ENCODE measurements around the gene SSB.

The SSB gene

GRCh38 chr2:169768262-169768995 lies 30.2 kb upstream of the SSB start:
- H3K27ac Mint-ChIP-seq, result peak overlapping the region; percentile 23 to 69
- H3K4me1 Mint-ChIP-seq (ENCODE audit: low read depth in 2 of 2), result peaks cover 3 to 9% of the 10 kb centered on the region in 2 donors

DNA sequence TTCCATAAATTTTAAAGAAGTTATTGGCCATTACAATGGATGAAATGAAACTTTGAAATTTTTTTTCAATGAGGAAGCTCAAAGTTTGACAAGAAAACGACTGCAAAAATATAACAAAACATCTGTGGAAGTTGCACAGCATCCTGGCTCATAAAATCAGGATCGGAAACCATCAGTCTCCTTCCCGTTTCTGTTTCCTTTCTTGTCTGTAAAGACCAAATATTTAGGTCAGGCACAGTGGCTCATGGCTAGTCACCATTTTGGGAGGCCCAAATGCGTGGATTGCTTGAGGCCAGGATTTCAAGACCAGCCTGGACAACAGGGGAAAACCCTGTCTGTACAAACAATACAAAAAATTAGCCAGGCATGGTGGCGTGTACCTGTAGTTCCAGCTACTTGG lies 27.6 kb upstream of the SSB start:
- Mint-ChIP-seq H3K27me3 (peaks cover 0 to 4% of the 10 kb centered on the region in 2 donors), H3K9me3 (no peaks in the 10 kb centered on the region)
- ATAC-seq (replicated peaks), result no peak

More at GRCh38 chr2:169768262-169768995, 30.2 kb upstream of the SSB start:
- Mint-ChIP-seq H3K4me3 (peak overlapping the region; percentile 83 to 87), H3K27me3 (peaks cover 0 to 4% of the 10 kb centered on the region in 2 donors), H3K36me3 (ENCODE audit: insufficient read depth) (no peaks in the 10 kb centered on the region), H3K9me3 (no peaks in the 10 kb centered on the region)
- DNase-seq, result peak; percentile 24 to 39 (median 26)
- peak; percentile 76 for ATAC-seq (replicated peaks)

DNA sequence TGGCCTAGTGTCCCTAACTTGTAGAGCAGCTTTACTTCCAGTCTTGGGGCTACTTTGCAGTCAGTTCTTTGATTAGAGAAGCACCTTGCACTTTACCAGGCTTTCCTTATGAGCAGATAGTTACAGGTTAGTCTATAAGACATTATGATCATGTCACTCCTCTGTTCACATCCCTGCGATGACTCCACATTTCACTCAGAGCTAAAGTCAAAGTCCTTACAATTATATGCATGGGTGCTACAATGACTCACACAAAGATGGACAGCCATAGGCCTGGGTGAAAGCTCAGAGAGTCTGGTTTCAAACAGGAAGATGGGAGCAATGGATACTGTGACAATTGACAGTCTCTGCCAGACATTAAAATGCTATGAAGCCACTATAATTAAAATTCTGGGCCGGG lies 27.1 kb upstream of the SSB start:
- Mint-ChIP-seq H3K36me3 (ENCODE audit: insufficient read depth) (no peaks in the 10 kb centered on the region), H3K9me3 (no peaks in the 10 kb centered on the region), H3K4me1 (ENCODE audit: low read depth in 2 of 2) (peaks cover 3 to 9% of the 10 kb centered on the region in 2 donors), H3K27ac (no peak overlapping the region), H3K4me3 (no peak overlapping the region), H3K27me3 (peaks cover 0 to 4% of the 10 kb centered on the region in 2 donors)
- DNase-seq (no peak), ATAC-seq (replicated peaks) (no peak)

More for the DNA sequence above, 27.6 kb upstream of the SSB start:
- no peak for DNase-seq
- Mint-ChIP-seq H3K4me3 (no peak overlapping the region), H3K36me3 (ENCODE audit: insufficient read depth) (no peaks in the 10 kb centered on the region), H3K27ac (no peak overlapping the region), H3K4me1 (ENCODE audit: low read depth in 2 of 2) (peaks cover 3 to 9% of the 10 kb centered on the region in 2 donors)

GRCh38 chr2:169772651-169773050 lies 26.0 kb upstream of the SSB start:
- Mint-ChIP-seq H3K9me3 (no peaks in the 10 kb centered on the region), H3K4me3 (no peak overlapping the region), H3K27ac (no peak overlapping the region), H3K4me1 (ENCODE audit: low read depth in 2 of 2) (peaks cover 3 to 6% of the 10 kb centered on the region in 2 donors), H3K27me3 (peaks cover 0 to 4% of the 10 kb centered on the region in 2 donors), H3K36me3 (ENCODE audit: insufficient read depth) (no peaks in the 10 kb centered on the region)
- DNase-seq, result no peak
- ATAC-seq (replicated peaks), result no peak

DNA sequence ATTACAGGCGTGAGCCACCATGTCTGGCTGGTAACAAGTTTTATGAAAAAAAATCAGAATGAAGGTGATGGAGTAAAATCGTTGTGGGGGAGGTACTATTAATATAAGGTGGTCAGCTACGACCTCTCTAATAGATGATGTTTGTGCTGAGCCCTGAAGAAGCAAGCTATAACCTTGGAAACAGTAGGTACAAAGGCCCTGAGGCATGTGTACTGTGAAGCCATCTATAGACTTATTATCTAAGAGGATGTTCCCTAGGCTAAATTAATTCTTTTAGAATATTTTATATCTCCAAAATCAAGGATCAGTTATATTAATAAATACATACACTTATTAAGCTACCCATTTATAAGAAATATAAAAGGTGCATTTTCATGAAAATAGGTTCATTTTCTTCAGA lies 23.3 kb upstream of the SSB start:
- ATAC-seq (replicated peaks), result no peak
- no peaks in the 10 kb centered on the region for H3K9me3 Mint-ChIP-seq

GRCh38 chr2:169775765-169776164 lies 22.9 kb upstream of the SSB start:
- no peak overlapping the region for H3K27ac Mint-ChIP-seq
- H3K4me3 Mint-ChIP-seq, result no peak overlapping the region
- no peaks in the 10 kb centered on the region for H3K27me3 Mint-ChIP-seq
- no peaks in the 10 kb centered on the region for H3K36me3 Mint-ChIP-seq (ENCODE audit: insufficient read depth)
- DNase-seq (no peak), ATAC-seq (replicated peaks) (no peak)
- H3K9me3 Mint-ChIP-seq, result no peaks in the 10 kb centered on the region
- H3K4me1 Mint-ChIP-seq (ENCODE audit: low read depth in 2 of 2), result no peaks in the 10 kb centered on the region

More for the DNA sequence above, 23.3 kb upstream of the SSB start:
- Mint-ChIP-seq H3K4me1 (ENCODE audit: low read depth in 2 of 2) (no peaks in the 10 kb centered on the region), H3K36me3 (ENCODE audit: insufficient read depth) (no peaks in the 10 kb centered on the region), H3K27me3 (no peaks in the 10 kb centered on the region), H3K27ac (no peak overlapping the region), H3K4me3 (no peak overlapping the region)
- no peak for DNase-seq

DNA sequence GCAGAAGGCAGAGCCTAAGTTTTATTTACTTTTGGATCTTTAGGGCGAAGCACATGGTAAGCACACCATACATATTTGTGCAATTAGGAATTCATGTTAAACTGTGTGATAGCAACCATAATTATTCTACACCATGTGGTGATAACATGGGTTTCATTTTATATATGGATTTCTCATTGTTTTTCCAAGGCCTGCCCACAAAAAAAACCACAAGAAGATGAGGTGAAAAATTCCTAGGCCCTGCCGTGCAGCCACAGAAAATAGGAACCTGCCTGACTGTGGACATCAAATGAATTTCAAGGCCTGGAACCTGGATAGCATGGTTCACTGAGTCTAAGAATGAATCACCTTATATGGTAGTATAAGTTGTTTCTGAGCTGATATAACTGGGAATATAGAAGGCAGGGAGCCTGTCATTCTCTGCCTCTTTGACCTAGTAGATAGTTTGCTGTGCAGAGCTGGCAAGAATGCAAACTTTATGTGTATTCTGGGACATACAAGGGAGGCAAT lies 22.4 kb upstream of the SSB start:
- H3K4me3 Mint-ChIP-seq, result no peak overlapping the region
- ATAC-seq (replicated peaks) (no peak), DNase-seq (no peak)
- no peaks in the 10 kb centered on the region for H3K27me3 Mint-ChIP-seq
- no peaks in the 10 kb centered on the region for H3K36me3 Mint-ChIP-seq (ENCODE audit: insufficient read depth)
- no peaks in the 10 kb centered on the region for H3K4me1 Mint-ChIP-seq (ENCODE audit: low read depth in 2 of 2)
- H3K27ac Mint-ChIP-seq, result no peak overlapping the region
- H3K9me3 Mint-ChIP-seq, result no peaks in the 10 kb centered on the region

GRCh38 chr2:169778446-169778845 lies 20.2 kb upstream of the SSB start:
- Mint-ChIP-seq H3K27me3 (peaks cover 0 to 14% of the 10 kb centered on the region in 2 donors), H3K4me1 (ENCODE audit: low read depth in 2 of 2) (no peaks in the 10 kb centered on the region), H3K36me3 (ENCODE audit: insufficient read depth) (no peaks in the 10 kb centered on the region), H3K27ac (no peak overlapping the region), H3K4me3 (no peak overlapping the region), H3K9me3 (no peaks in the 10 kb centered on the region)
- DNase-seq, result no peak
- no peak for ATAC-seq (replicated peaks)

DNA sequence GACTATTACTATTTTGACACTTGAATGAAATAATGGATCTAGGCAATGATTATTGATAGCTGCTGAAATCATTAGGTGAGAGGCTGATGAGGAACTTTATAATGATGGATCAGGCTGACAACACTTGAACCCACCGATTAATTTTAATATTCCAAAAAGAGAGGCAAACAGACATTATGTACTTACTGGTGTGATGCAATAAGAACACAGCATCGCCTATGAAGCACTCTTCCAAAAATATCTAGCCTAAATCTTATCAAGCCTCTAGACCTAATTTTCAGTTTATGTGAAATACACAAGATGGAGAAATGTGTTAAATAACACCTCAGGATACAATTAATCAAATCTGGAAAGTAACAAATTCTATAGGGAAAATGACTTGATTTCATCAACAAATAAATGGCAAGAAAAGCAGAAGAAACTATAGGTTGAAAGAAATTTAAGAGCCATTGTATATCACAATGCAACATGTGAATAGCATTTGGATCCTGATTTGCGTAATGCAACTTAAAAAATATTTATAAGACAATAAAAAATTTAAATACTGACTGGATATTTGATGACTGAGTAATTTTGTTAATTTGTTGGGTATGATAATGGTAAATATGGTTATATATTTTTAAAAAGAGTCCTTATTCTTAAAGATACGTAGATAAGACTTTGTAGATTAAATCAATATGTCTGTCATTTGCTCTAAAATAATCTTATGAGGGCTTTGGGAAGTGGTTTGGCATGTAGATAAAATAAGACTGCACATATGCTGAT lies 17.2 kb upstream of the SSB start:
- H3K27ac Mint-ChIP-seq, result no peak overlapping the region
- no peak for DNase-seq
- H3K27me3 Mint-ChIP-seq, result peaks cover 0 to 14% of the 10 kb centered on the region in 2 donors
- no peaks in the 10 kb centered on the region for H3K36me3 Mint-ChIP-seq (ENCODE audit: insufficient read depth)
- H3K4me3 Mint-ChIP-seq, result no peak overlapping the region
- ATAC-seq (replicated peaks), result no peak
- H3K9me3 Mint-ChIP-seq, result no peaks in the 10 kb centered on the region
- no peaks in the 10 kb centered on the region for H3K4me1 Mint-ChIP-seq (ENCODE audit: low read depth in 2 of 2)

DNA sequence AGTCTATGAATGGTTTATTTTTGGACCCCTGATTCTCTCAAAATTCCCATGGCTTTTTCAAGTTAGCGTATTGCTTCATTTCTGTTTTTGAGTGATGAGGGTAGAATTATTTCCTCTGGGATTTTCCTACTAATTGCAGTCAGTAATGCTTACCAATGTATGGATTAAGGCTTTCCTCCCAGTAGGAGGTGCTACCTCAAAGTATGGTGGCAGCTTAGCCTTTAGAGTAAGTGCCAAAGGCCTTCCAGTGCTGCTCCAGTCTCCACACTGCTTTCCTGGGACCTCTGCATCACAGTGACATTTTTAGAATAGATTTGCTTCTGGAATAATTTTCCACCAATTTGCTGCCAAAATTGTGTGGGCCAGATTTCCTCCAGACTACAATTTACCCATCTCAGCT lies 16.2 kb upstream of the SSB start:
- Mint-ChIP-seq H3K9me3 (no peaks in the 10 kb centered on the region), H3K36me3 (ENCODE audit: insufficient read depth) (no peaks in the 10 kb centered on the region), H3K27me3 (peaks cover under 1 to 14% of the 10 kb centered on the region in 2 donors), H3K4me3 (no peak overlapping the region), H3K4me1 (ENCODE audit: low read depth in 2 of 2) (no peaks in the 10 kb centered on the region), H3K27ac (no peak overlapping the region)
- DNase-seq (no peak), ATAC-seq (replicated peaks) (no peak)

GRCh38 chr2:169790581-169790980 lies 8.1 kb upstream of the SSB start:
- ATAC-seq (replicated peaks), result no peak
- Mint-ChIP-seq H3K27me3 (peaks cover 25 to 26% of the 10 kb centered on the region in 2 donors), H3K4me3 (no peak overlapping the region), H3K27ac (no peak overlapping the region), H3K4me1 (ENCODE audit: low read depth in 2 of 2) (peaks cover 5% of the 10 kb centered on the region in 2 donors), H3K36me3 (ENCODE audit: insufficient read depth) (peaks cover 3% of the 10 kb centered on the region), H3K9me3 (no peaks in the 10 kb centered on the region)
- DNase-seq, result no peak

GRCh38 chr2:169795181-169795580 lies 3.5 kb upstream of the SSB start:
- peaks cover 0 to 1% of the 10 kb centered on the region in 2 donors for H3K27me3 Mint-ChIP-seq
- no peak for ATAC-seq (replicated peaks)
- H3K36me3 Mint-ChIP-seq (ENCODE audit: insufficient read depth), result peaks cover 22% of the 10 kb centered on the region
- H3K9me3 Mint-ChIP-seq, result no peaks in the 10 kb centered on the region
- H3K27ac Mint-ChIP-seq, result no peak overlapping the region
- H3K4me1 Mint-ChIP-seq (ENCODE audit: low read depth in 2 of 2), result peaks cover 5 to 6% of the 10 kb centered on the region in 2 donors
- no peak for DNase-seq
- H3K4me3 Mint-ChIP-seq, result no peak overlapping the region

DNA sequence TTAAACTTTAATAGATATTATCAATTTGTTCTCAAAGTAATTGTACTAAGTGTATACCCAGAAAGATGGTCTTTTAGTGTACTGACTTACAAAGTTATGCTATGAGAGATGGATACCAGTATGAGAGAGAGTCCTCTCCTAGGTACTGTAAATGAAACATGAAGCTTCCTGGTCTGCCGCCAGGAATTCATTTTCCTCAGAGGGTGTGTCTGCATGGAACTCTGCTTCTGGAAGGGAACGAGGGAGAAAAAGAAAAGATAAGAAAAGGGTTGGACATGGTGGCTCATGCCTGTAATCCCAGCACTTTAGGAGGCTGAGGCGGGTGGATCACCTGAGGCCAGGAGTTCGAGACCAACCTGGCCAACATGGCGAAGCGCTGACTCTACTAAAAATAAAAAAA lies 2.2 kb upstream of the SSB start:
- H3K27ac Mint-ChIP-seq, result no peak overlapping the region
- ATAC-seq (replicated peaks), result no peak
- H3K4me1 Mint-ChIP-seq (ENCODE audit: low read depth in 2 of 2), result peaks cover 7 to 9% of the 10 kb centered on the region in 2 donors
- DNase-seq, result no peak
- H3K4me3 Mint-ChIP-seq, result peak overlapping the region in 1 of 2 donors; percentile 20
- peaks cover 31% of the 10 kb centered on the region for H3K36me3 Mint-ChIP-seq (ENCODE audit: insufficient read depth)
- H3K27me3 Mint-ChIP-seq, result no peaks in the 10 kb centered on the region
- no peaks in the 10 kb centered on the region for H3K9me3 Mint-ChIP-seq

- Mint-ChIP-seq H3K4me3 (peak overlapping the region; percentile 34 to 91), H3K36me3 (ENCODE audit: insufficient read depth) (peaks cover 42% of the 10 kb centered on the region), H3K27me3 (no peaks in the 10 kb centered on the region), H3K4me1 (ENCODE audit: low read depth in 2 of 2) (peaks cover 10 to 17% of the 10 kb centered on the region in 2 donors), H3K27ac (peak overlapping the region in 1 of 2 donors; percentile 57), H3K9me3 (no peaks in the 10 kb centered on the region)
- ATAC-seq (replicated peaks), result no peak
- DNase-seq, result no peak
Measured at GRCh38 chr2:169797601-169798000, 1.1 kb upstream of the SSB start.
